ENCODE measurements around the gene SLC4A3.
A peak's percentile ranks its signal among the peaks of the same experiment; 100 is the strongest.
"Not testable (repeated sequence)": the region's sequence is repeated elsewhere in the genome, so short reads cannot be mapped to it uniquely, and the experiment has no call there.

The SLC4A3 gene

GRCh38 chr2:219644801-219645480 lies 17.5 kb downstream of the SLC4A3 start:
- peaks cover 59% of the 10 kb centered on the region for H3K27me3 Mint-ChIP-seq
- peaks cover 15% of the 10 kb centered on the region for H3K4me1 Mint-ChIP-seq
- no peaks in the 10 kb centered on the region for H3K9me3 Mint-ChIP-seq
- ATAC-seq: no peak
- no peaks in the 10 kb centered on the region for H3K36me3 Mint-ChIP-seq
- no peak overlapping the region for H3K27ac Mint-ChIP-seq
- H3K4me3 Mint-ChIP-seq: no peak overlapping the region

- Mint-ChIP-seq H3K36me3 (no peaks in the 10 kb centered on the region), H3K4me3 (no peak overlapping the region), H3K27ac (no peak overlapping the region), H3K27me3 (peaks cover 59% of the 10 kb centered on the region), H3K9me3 (no peaks in the 10 kb centered on the region), H3K4me1 (peaks cover 15% of the 10 kb centered on the region)
- ATAC-seq: no peak
Measured at GRCh38 chr2:219645631-219646527, 18.4 kb downstream of the SLC4A3 start.

- H3K4me1 Mint-ChIP-seq: peaks cover 2% of the 10 kb centered on the region
- H3K27me3 Mint-ChIP-seq: peaks cover 78% of the 10 kb centered on the region
- H3K36me3 Mint-ChIP-seq: no peaks in the 10 kb centered on the region
- H3K4me3 Mint-ChIP-seq: no peak overlapping the region
- H3K27ac Mint-ChIP-seq: no peak overlapping the region
- peaks cover 4% of the 10 kb centered on the region for H3K9me3 Mint-ChIP-seq
- no peak for ATAC-seq
Measured at GRCh38 chr2:219648176-219648575, 20.7 kb downstream of the SLC4A3 start.

GRCh38 chr2:219648963-219649362 lies 21.5 kb downstream of the SLC4A3 start:
- Mint-ChIP-seq H3K36me3 (no peaks in the 10 kb centered on the region), H3K27me3 (peaks cover 75% of the 10 kb centered on the region), H3K4me3 (no peak overlapping the region), H3K4me1 (no peaks in the 10 kb centered on the region), H3K27ac (no peak overlapping the region), H3K9me3 (peaks cover 4% of the 10 kb centered on the region)
- ATAC-seq: no peak

GRCh38 chr2:219650426-219651248 lies 23.2 kb downstream of the SLC4A3 start:
- H3K27ac Mint-ChIP-seq: no peak overlapping the region

GRCh38 chr2:219651656-219652055 lies 24.2 kb downstream of the SLC4A3 start:
- peaks cover 64% of the 10 kb centered on the region for H3K27me3 Mint-ChIP-seq
- not testable (repeated sequence) for H3K4me1 Mint-ChIP-seq, H3K27ac Mint-ChIP-seq, H3K4me3 Mint-ChIP-seq, H3K9me3 Mint-ChIP-seq, ATAC-seq, H3K36me3 Mint-ChIP-seq

More at GRCh38 chr2:219650426-219651248, 23.2 kb downstream of the SLC4A3 start:
- Mint-ChIP-seq H3K4me1 (no peaks in the 10 kb centered on the region), H3K27me3 (peaks cover 72% of the 10 kb centered on the region), H3K4me3 (no peak overlapping the region), H3K36me3 (no peaks in the 10 kb centered on the region), H3K9me3 (peaks cover 4% of the 10 kb centered on the region)
- no peak for ATAC-seq

GRCh38 chr2:219656526-219656925 lies 29.1 kb downstream of the SLC4A3 start:
- ATAC-seq: no peak
- H3K27ac Mint-ChIP-seq: no peak overlapping the region
- peaks cover 19% of the 10 kb centered on the region for H3K9me3 Mint-ChIP-seq
- no peaks in the 10 kb centered on the region for H3K4me1 Mint-ChIP-seq
- H3K36me3 Mint-ChIP-seq: no peaks in the 10 kb centered on the region
- no peak overlapping the region for H3K4me3 Mint-ChIP-seq
- peaks cover 28% of the 10 kb centered on the region for H3K27me3 Mint-ChIP-seq

- Mint-ChIP-seq H3K27ac (no peak overlapping the region), H3K36me3 (no peaks in the 10 kb centered on the region), H3K4me3 (no peak overlapping the region), H3K27me3 (peaks cover 24% of the 10 kb centered on the region), H3K4me1 (no peaks in the 10 kb centered on the region), H3K9me3 (peaks cover 24% of the 10 kb centered on the region)
- no peak for ATAC-seq
Measured at GRCh38 chr2:219658196-219658846, 30.9 kb downstream of the SLC4A3 start.

GRCh38 chr2:219658874-219659273 lies 31.4 kb downstream of the SLC4A3 start:
- no peak for ATAC-seq
- H3K4me1 Mint-ChIP-seq: no peaks in the 10 kb centered on the region
- peaks cover 30% of the 10 kb centered on the region for H3K27me3 Mint-ChIP-seq
- H3K9me3 Mint-ChIP-seq: peaks cover 28% of the 10 kb centered on the region
- no peak overlapping the region for H3K27ac Mint-ChIP-seq
- H3K4me3 Mint-ChIP-seq: no peak overlapping the region
- H3K36me3 Mint-ChIP-seq: no peaks in the 10 kb centered on the region

GRCh38 chr2:219661197-219661954 lies 33.9 kb downstream of the SLC4A3 start:
- Mint-ChIP-seq H3K9me3 (peaks cover 26% of the 10 kb centered on the region), H3K27ac (no peak overlapping the region), H3K4me1 (no peaks in the 10 kb centered on the region), H3K27me3 (peaks cover 37% of the 10 kb centered on the region), H3K4me3 (no peak overlapping the region), H3K36me3 (no peaks in the 10 kb centered on the region)
- ATAC-seq: peak; percentile 61

- no peak for ATAC-seq
- no peaks in the 10 kb centered on the region for H3K4me1 Mint-ChIP-seq
- peaks cover 41% of the 10 kb centered on the region for H3K27me3 Mint-ChIP-seq
- no peak overlapping the region for H3K27ac Mint-ChIP-seq
- H3K4me3 Mint-ChIP-seq: no peak overlapping the region
- no peaks in the 10 kb centered on the region for H3K36me3 Mint-ChIP-seq
- peaks cover 24% of the 10 kb centered on the region for H3K9me3 Mint-ChIP-seq
Measured at GRCh38 chr2:219661955-219662395, 34.5 kb downstream of the SLC4A3 start.

- no peak for ATAC-seq
- Mint-ChIP-seq H3K36me3 (no peaks in the 10 kb centered on the region), H3K27me3 (peaks cover 41% of the 10 kb centered on the region), H3K9me3 (peaks cover 24% of the 10 kb centered on the region), H3K4me1 (no peaks in the 10 kb centered on the region), H3K4me3 (no peak overlapping the region), H3K27ac (no peak overlapping the region)
Measured at GRCh38 chr2:219662566-219662965, 35.1 kb downstream of the SLC4A3 start.

GRCh38 chr2:219663116-219663762 lies 35.8 kb downstream of the SLC4A3 start:
- Mint-ChIP-seq H3K27ac (no peak overlapping the region), H3K9me3 (peaks cover 24% of the 10 kb centered on the region), H3K27me3 (peaks cover 41% of the 10 kb centered on the region), H3K36me3 (no peaks in the 10 kb centered on the region), H3K4me3 (no peak overlapping the region), H3K4me1 (no peaks in the 10 kb centered on the region)
- ATAC-seq: no peak

GRCh38 chr2:219664041-219664440 lies 36.6 kb downstream of the SLC4A3 start:
- no peaks in the 10 kb centered on the region for H3K4me1 Mint-ChIP-seq
- no peaks in the 10 kb centered on the region for H3K36me3 Mint-ChIP-seq
- no peak overlapping the region for H3K27ac Mint-ChIP-seq
- H3K27me3 Mint-ChIP-seq: peaks cover 41% of the 10 kb centered on the region
- H3K4me3 Mint-ChIP-seq: no peak overlapping the region
- H3K9me3 Mint-ChIP-seq: peaks cover 24% of the 10 kb centered on the region
- no peak for ATAC-seq
